Adrenal gland (tissue), 5 donors: ENCODE data around the gene SPOCK3.

ENCODE experiments used
- POLR2A ChIP-seq, 2 donors: fragments of 450-650 bp; IDR thresholded peaks; one replicate each; pipeline ENCODE4 v1.6.1; 2017; ENCODE audit warnings: antibody characterized with exemption in 2 of 2, mild to moderate bottlenecking in 2 of 2, moderate library complexity in 1 of 2
- TF ChIP-seq, protein P1 (sequence below), 6 experiments: fragments of 450-650 bp in 4 of 6; fragments of 200-600 bp in 2 of 6; sonication (generic) in 1 of 6; IDR thresholded peaks; 1 replicate in 5 of 6; 2 replicates in 1 of 6; pipeline versions ENCODE4 v1.5.1 to v1.8.0; 2016 to 2021; ENCODE audit warnings: antibody characterized with exemption in 6 of 6, mild to moderate bottlenecking in 2 of 6, moderate library complexity in 1 of 6
- donor health status: DM: no; HTN: no; CAD: no.

DNA sequence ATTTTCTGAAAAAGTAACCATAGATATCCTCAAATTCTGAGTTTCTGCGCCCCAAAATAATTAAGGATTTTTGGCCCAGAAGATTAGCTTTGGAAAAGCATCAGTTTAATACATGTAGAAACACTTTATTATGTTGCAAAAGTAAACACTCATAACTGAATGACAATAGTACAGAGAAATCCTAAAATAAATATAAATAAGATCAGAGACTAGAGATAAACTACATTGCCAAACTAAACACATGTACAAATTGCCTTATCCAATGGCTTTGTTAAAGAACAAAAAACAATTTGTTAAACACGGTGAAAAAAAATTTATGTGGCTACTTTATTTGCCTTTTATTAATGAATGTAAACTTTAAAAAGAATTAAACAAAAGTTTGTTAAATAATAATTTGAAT is 17.5 kb downstream of the SPOCK3 start:
- TF ChIP-seq, protein P1, sequence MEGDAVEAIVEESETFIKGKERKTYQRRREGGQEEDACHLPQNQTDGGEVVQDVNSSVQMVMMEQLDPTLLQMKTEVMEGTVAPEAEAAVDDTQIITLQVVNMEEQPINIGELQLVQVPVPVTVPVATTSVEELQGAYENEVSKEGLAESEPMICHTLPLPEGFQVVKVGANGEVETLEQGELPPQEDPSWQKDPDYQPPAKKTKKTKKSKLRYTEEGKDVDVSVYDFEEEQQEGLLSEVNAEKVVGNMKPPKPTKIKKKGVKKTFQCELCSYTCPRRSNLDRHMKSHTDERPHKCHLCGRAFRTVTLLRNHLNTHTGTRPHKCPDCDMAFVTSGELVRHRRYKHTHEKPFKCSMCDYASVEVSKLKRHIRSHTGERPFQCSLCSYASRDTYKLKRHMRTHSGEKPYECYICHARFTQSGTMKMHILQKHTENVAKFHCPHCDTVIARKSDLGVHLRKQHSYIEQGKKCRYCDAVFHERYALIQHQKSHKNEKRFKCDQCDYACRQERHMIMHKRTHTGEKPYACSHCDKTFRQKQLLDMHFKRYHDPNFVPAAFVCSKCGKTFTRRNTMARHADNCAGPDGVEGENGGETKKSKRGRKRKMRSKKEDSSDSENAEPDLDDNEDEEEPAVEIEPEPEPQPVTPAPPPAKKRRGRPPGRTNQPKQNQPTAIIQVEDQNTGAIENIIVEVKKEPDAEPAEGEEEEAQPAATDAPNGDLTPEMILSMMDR (IDR thresholded peaks at IDR 0.05) = no peak
- TF ChIP-seq POLR2A (IDR thresholded peaks at IDR 0.05) = no peak
